Endothelial cell of umbilical vein (primary cell): ENCODE results near the gene DCDC2B.

Source experiments
- EZH2 ChIP-seq: IDR thresholded peaks from 2 replicates; pipeline ENCODE4 v1.6.1; 2012; ENCODE audit warnings: borderline replicate concordance, low read depth, mild to moderate bottlenecking, moderate library complexity, low read length, inconsistent platforms; ENCODE audit not compliant: severe bottlenecking
- POLR2A ChIP-seq: IDR thresholded peaks from 2 replicates; pipeline ENCODE4 v1.6.1; 2012; ENCODE audit warnings: low read depth, mild to moderate bottlenecking, control low read depth, low read length
- POLR2AphosphoS5 ChIP-seq: IDR thresholded peaks from 2 replicates; pipeline ENCODE4 v1.6.1; 2012; ENCODE audit warnings: low read depth, mild to moderate bottlenecking, control low read depth, low read length, moderate library complexity; ENCODE audit not compliant: insufficient read depth
- TF ChIP-seq, protein P1 (sequence below), 2 donors: IDR thresholded peaks; 1 replicate in 1 of 2; 2 replicates in 1 of 2; pipeline ENCODE4 v1.5.1; 2011; ENCODE audit warnings: low read length in 2 of 2, mild to moderate bottlenecking in 2 of 2, moderate library complexity in 2 of 2, control low read depth in 1 of 2, inconsistent platforms in 1 of 2, low read depth in 1 of 2; ENCODE audit not compliant: insufficient read depth in 1 of 2; ENCODE audit errors: extremely low read depth in 1 of 2

DNA sequence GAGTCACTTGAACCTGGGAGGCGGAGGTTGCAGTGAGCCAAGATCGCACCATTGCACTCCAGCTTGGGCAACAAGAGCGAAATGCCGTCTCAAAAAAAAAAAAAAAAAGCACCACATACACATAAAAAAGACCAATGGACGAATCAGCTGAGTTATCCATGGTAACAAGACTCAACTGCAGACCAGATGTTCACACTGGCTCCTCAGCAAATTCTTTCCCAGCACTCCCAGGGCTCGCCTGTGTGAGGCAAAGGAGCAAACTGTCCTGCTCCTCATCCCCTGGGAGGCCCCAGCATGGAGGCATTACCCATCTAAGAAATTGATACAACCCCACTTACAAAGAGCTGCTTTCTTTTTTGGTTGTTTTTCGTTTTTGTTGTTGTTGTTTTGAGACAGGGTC is 10.1 kb downstream of the DCDC2B start:
- no peak for TF ChIP-seq EZH2
- no peak for TF ChIP-seq POLR2AphosphoS5
- TF ChIP-seq, protein P1, sequence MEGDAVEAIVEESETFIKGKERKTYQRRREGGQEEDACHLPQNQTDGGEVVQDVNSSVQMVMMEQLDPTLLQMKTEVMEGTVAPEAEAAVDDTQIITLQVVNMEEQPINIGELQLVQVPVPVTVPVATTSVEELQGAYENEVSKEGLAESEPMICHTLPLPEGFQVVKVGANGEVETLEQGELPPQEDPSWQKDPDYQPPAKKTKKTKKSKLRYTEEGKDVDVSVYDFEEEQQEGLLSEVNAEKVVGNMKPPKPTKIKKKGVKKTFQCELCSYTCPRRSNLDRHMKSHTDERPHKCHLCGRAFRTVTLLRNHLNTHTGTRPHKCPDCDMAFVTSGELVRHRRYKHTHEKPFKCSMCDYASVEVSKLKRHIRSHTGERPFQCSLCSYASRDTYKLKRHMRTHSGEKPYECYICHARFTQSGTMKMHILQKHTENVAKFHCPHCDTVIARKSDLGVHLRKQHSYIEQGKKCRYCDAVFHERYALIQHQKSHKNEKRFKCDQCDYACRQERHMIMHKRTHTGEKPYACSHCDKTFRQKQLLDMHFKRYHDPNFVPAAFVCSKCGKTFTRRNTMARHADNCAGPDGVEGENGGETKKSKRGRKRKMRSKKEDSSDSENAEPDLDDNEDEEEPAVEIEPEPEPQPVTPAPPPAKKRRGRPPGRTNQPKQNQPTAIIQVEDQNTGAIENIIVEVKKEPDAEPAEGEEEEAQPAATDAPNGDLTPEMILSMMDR (IDR thresholded peaks at IDR 0.05; ENCODE audit: extremely low read depth in 1 of 2, insufficient read depth in 1 of 2, low read depth in 1 of 2, low read length in 2 of 2) = no peak
- no peak for TF ChIP-seq POLR2A
